ENCODE results near the gene DUS1L.
A peak's percentile ranks its signal among the peaks of the same experiment; 100 is the strongest.

Gene DUS1L

GRCh38 chr17:82101767-82102679 lies 36.4 kb upstream of the DUS1L start:
- DNase-seq (ENCODE audit: low read depth): no peak
- no peak overlapping the region for H3K4me3 ChIP-seq (ENCODE audit: low read depth, low read length)

GRCh38 chr17:82101301-82101715 lies 35.7 kb upstream of the DUS1L start:
- no peak for DNase-seq (ENCODE audit: low read depth)
- no peak for TF ChIP-seq CTCF (IDR thresholded peaks at IDR 0.05; ENCODE audit: low read depth, low read length, missing control alignments)
- no peak overlapping the region for H3K4me3 ChIP-seq (ENCODE audit: low read depth, low read length)

More at GRCh38 chr17:82101767-82102679, 36.4 kb upstream of the DUS1L start:
- no peak for TF ChIP-seq CTCF (IDR thresholded peaks at IDR 0.05; ENCODE audit: low read depth, low read length, missing control alignments)

- no peak for DNase-seq (ENCODE audit: low read depth)
- H3K4me3 ChIP-seq (ENCODE audit: low read depth, low read length): peak overlapping the region; percentile 89
- TF ChIP-seq CTCF (IDR thresholded peaks at IDR 0.05; ENCODE audit: low read depth, low read length, missing control alignments): no peak
Measured at GRCh38 chr17:82100502-82101298, 35.1 kb upstream of the DUS1L start.

- DNase-seq (ENCODE audit: low read depth): no peak
- TF ChIP-seq CTCF (IDR thresholded peaks at IDR 0.05; ENCODE audit: low read depth, low read length, missing control alignments): no peak
- H3K4me3 ChIP-seq (ENCODE audit: low read depth, low read length): peak overlapping the region; percentile 89
Measured at GRCh38 chr17:82098939-82099763, 33.5 kb upstream of the DUS1L start.

GRCh38 chr17:82098169-82098938 lies 32.8 kb upstream of the DUS1L start, which contains the start of gene FASN:
Gene FASN (minus strand): TSS chr17:82098236. CDS start chr17:82096445, 1,791 bp downstream.
- DNase-seq (ENCODE audit: low read depth): peak; percentile 75
- peak; percentile 29 for TF ChIP-seq CTCF (IDR thresholded peaks at IDR 0.05; ENCODE audit: low read depth, low read length, missing control alignments)
- H3K4me3 ChIP-seq (ENCODE audit: low read depth, low read length): peak within 1 kb of the TSS; percentile 89

GRCh38 chr17:82097919-82098168 lies 32.2 kb upstream of the DUS1L start:
- H3K4me3 ChIP-seq (ENCODE audit: low read depth, low read length): peak overlapping the region; percentile 88
- TF ChIP-seq CTCF (IDR thresholded peaks at IDR 0.05; ENCODE audit: low read depth, low read length, missing control alignments): no peak
- no peak for DNase-seq (ENCODE audit: low read depth)
